H9 (cell line): ENCODE measurements around the gene FBXO42. TPM values are rescaled to one million over a fixed set of nuclear protein-coding genes. Genes with fewer than 3 reads are reported as not detected.

Source experiments
- DNase-seq: peaks from one replicate; pipeline ENCODE4 v3.0.0-alpha.2; 2017
- H2AFZ ChIP-seq: one replicate; pipeline ENCODE4 v1.6.1; 2013; ENCODE audit warnings: mild to moderate bottlenecking, low read length, control low read depth, moderate library complexity
- H2AK5ac ChIP-seq: 2 replicates; pipeline ENCODE4 v1.6.1; 2013; ENCODE audit warnings: low read length, control low read depth, mixed read lengths; ENCODE audit not compliant: insufficient read length
- H2BK120ac ChIP-seq: one replicate; pipeline ENCODE4 v1.6.1; 2013; ENCODE audit warnings: low read depth, mild to moderate bottlenecking, low read length, control low read depth, inconsistent platforms; ENCODE audit not compliant: poor library complexity, severe bottlenecking
- H2BK12ac ChIP-seq: 2 replicates; pipeline ENCODE4 v1.6.1; 2013; ENCODE audit warnings: low read length, control low read depth, mixed read lengths, low read depth; ENCODE audit not compliant: insufficient read length
- H2BK15ac ChIP-seq: 2 replicates; pipeline ENCODE4 v1.6.1; 2013; ENCODE audit warnings: low read depth, low read length, control low read depth
- H2BK20ac ChIP-seq: one replicate; pipeline ENCODE4 v1.6.1; 2013; ENCODE audit warnings: low read depth, mild to moderate bottlenecking, low read length, control low read depth, inconsistent platforms; ENCODE audit not compliant: poor library complexity, severe bottlenecking
- H2BK5ac ChIP-seq: 2 replicates; pipeline ENCODE4 v1.6.1; 2013; ENCODE audit warnings: low read length, control low read depth, mixed read lengths; ENCODE audit not compliant: insufficient read length
- H3K14ac ChIP-seq: 2 replicates; pipeline ENCODE4 v1.6.1; 2013; ENCODE audit warnings: low read length, control low read depth; ENCODE audit not compliant: insufficient read depth
- H3K18ac ChIP-seq: 2 replicates; pipeline ENCODE4 v1.6.1; 2013; ENCODE audit warnings: low read depth, mild to moderate bottlenecking, mixed read lengths, low read length, control low read depth; ENCODE audit not compliant: insufficient read length
- H3K23ac ChIP-seq: 2 replicates; pipeline ENCODE4 v1.6.1; 2013; ENCODE audit warnings: low read length, control low read depth, mixed read lengths, low read depth; ENCODE audit not compliant: insufficient read length
- H3K23me2 ChIP-seq: 2 replicates; pipeline ENCODE4 v1.6.1; 2013; ENCODE audit warnings: low read depth, mild to moderate bottlenecking, mixed read lengths, low read length, control low read depth; ENCODE audit not compliant: insufficient read length, poor library complexity, severe bottlenecking
- H3K27ac ChIP-seq: 2 replicates; pipeline ENCODE4 v1.5.1; 2013; ENCODE audit warnings: low read length, control low read depth, mixed read lengths, low read depth; ENCODE audit not compliant: insufficient read length
- H3K27me3 ChIP-seq: 2 replicates; pipeline ENCODE4 v1.6.1; 2013; ENCODE audit warnings: low read length, control low read depth, inconsistent platforms; ENCODE audit not compliant: insufficient read depth
- H3K4ac ChIP-seq: 2 replicates; pipeline ENCODE4 v1.6.1; 2013; ENCODE audit warnings: low read depth, mild to moderate bottlenecking, control low read depth, inconsistent platforms, low read length, moderate library complexity
- H3K4me1 ChIP-seq: 2 replicates; pipeline ENCODE4 v1.6.1; 2013; ENCODE audit warnings: low read length, control low read depth, inconsistent platforms; ENCODE audit not compliant: insufficient read depth
- H3K4me2 ChIP-seq: 2 replicates; pipeline ENCODE4 v1.6.1; 2013; ENCODE audit warnings: low read length, control low read depth, mixed read lengths; ENCODE audit not compliant: insufficient read length, insufficient read depth
- H3K56ac ChIP-seq: 2 replicates; pipeline ENCODE4 v1.6.1; 2013; ENCODE audit warnings: low read depth, mild to moderate bottlenecking, mixed read lengths, low read length, control low read depth; ENCODE audit not compliant: insufficient read length
- H3K79me1 ChIP-seq: 2 replicates; pipeline ENCODE4 v1.6.1; 2013; ENCODE audit warnings: low read depth, mild to moderate bottlenecking, moderate library complexity, low read length, control low read depth, inconsistent platforms; ENCODE audit not compliant: insufficient read depth, poor library complexity, severe bottlenecking
- H3K79me2 ChIP-seq: 2 replicates; pipeline ENCODE4 v1.6.1; 2013; ENCODE audit warnings: low read length, control low read depth, inconsistent platforms; ENCODE audit not compliant: insufficient read depth
- H3K9ac ChIP-seq: 2 replicates; pipeline ENCODE4 v1.6.1; 2013; ENCODE audit warnings: low read length, control low read depth, mixed read lengths; ENCODE audit not compliant: insufficient read length; ENCODE audit errors: extremely low read depth
- H3K9me3 ChIP-seq: one replicate; pipeline ENCODE4 v1.6.1; 2013; ENCODE audit warnings: low read depth, low read length, inconsistent platforms; ENCODE audit not compliant: control insufficient read depth
- H3T11ph ChIP-seq: one replicate; pipeline ENCODE4 v1.6.1; 2013; ENCODE audit warnings: mild to moderate bottlenecking, low read length, control low read depth, inconsistent platforms
- H4K20me1 ChIP-seq: one replicate; pipeline ENCODE4 v1.6.1; 2013; ENCODE audit not compliant: control insufficient read depth, insufficient read length, insufficient read depth
- H4K5ac ChIP-seq: 2 replicates; pipeline ENCODE4 v1.6.1; 2013; ENCODE audit warnings: low read depth, mild to moderate bottlenecking, mixed read lengths, low read length, control low read depth; ENCODE audit not compliant: insufficient read length
- H4K8ac ChIP-seq: replicated peaks from 2 replicates; pipeline ENCODE4 v1.6.1; 2013; ENCODE audit warnings: low read length, control low read depth, mixed read lengths, low read depth; ENCODE audit not compliant: insufficient read length
- H4K91ac ChIP-seq: 2 replicates; pipeline ENCODE4 v1.6.1; 2013; ENCODE audit warnings: low read depth, mild to moderate bottlenecking, moderate library complexity, mixed read lengths, low read length, control low read depth; ENCODE audit not compliant: insufficient read length
- H3K27ac Mint-ChIP-seq, 3 experiments: 2 replicates in 2 of 3; 3 replicates in 1 of 3; pipeline ENCODE4 v1.8.0; 2020 to 2021; ENCODE audit warnings: mixed read lengths in 3 of 3, mild to moderate bottlenecking in 1 of 3, moderate library complexity in 1 of 3
- H3K27me3 Mint-ChIP-seq: 2 replicates; pipeline ENCODE4 v1.8.0; 2021; ENCODE audit warnings: low read depth, mild to moderate bottlenecking, moderate library complexity, mixed read lengths
- H3K36me3 Mint-ChIP-seq, 3 experiments: 2 replicates in 2 of 3; 3 replicates in 1 of 3; pipeline ENCODE4 v1.8.0; 2020 to 2021; ENCODE audit warnings: low read depth in 3 of 3, mixed read lengths in 3 of 3; ENCODE audit not compliant: insufficient read depth in 1 of 3
- H3K4me1 Mint-ChIP-seq, 2 experiments: 2 replicates each; pipeline ENCODE4 v1.8.0; 2020; ENCODE audit warnings: mixed read lengths in 2 of 2
- H3K4me3 Mint-ChIP-seq, 2 experiments: 2 replicates in 1 of 2; 3 replicates in 1 of 2; pipeline ENCODE4 v1.8.0; 2020 to 2021; ENCODE audit warnings: mild to moderate bottlenecking in 2 of 2, mixed read lengths in 2 of 2, moderate library complexity in 1 of 2
- H3K9me3 Mint-ChIP-seq, 2 experiments: 2 replicates in 1 of 2; 3 replicates in 1 of 2; pipeline ENCODE4 v1.8.0; 2020; ENCODE audit warnings: mild to moderate bottlenecking in 2 of 2, mixed read lengths in 2 of 2, moderate library complexity in 1 of 2
- CTCF ChIP-seq: fragments of 200-600 bp; sonication (generic); conservative IDR thresholded peaks from 3 replicates; pipeline ENCODE4 v1.8.0; 2021; ENCODE audit warnings: antibody characterized with exemption, mild to moderate bottlenecking
- WGBS: extraction: QIAGEN DNeasy Blood & Tissue Kit; methylation state at CpG from one replicate; pipeline ENCODE4 v1.1.7; 2013; ENCODE audit warnings: missing lambda C conversion rate, low lambda C conversion rate, mixed read lengths; ENCODE audit not compliant: insufficient read length; ENCODE audit errors: extremely low coverage; 5-methylcytosine and 5-hydroxymethylcytosine counted together
- total RNA-seq: library from RNA; stranded (reverse); gene quantifications from 2 replicates; pipeline ENCODE4 v1.2.1, GENCODE V29; 2021

Gene FBXO42
- total RNA-seq, 1 experiment from 2014 or later: 17.4 TPM

- Histone ChIP-seq H4K5ac (no peak overlapping the region), H3T11ph (no peak overlapping the region), H2BK20ac (no peak overlapping the region), H4K8ac (no peak overlapping the region), H4K20me1 (no peaks in the 10 kb centered on the region), H3K4me1 (no peaks in the 10 kb centered on the region), H3K27ac (no peak overlapping the region), H2BK12ac (no peak overlapping the region), H3K4ac (no peak overlapping the region), H3K27me3 (no peaks in the 10 kb centered on the region), H3K79me1 (no peaks in the 10 kb centered on the region), H3K4me2 (no peak overlapping the region), H3K23ac (no peak overlapping the region), H3K14ac (no peak overlapping the region), H2AFZ (no peak overlapping the region), H3K23me2 (no peaks in the 10 kb centered on the region), H3K18ac (no peak overlapping the region), H2BK15ac (no peak overlapping the region), H2AK5ac (no peak overlapping the region), H2BK120ac (no peak overlapping the region), H4K91ac (no peak overlapping the region), H2BK5ac (no peak overlapping the region), H3K9me3 (no peaks in the 10 kb centered on the region), H3K9ac (no peak overlapping the region), H3K56ac (no peak overlapping the region), H3K79me2 (no peaks in the 10 kb centered on the region)
- Mint-ChIP-seq H3K36me3 (peaks cover 2 to 36% (median 3%) of the 10 kb centered on the region in 3 experiments; a peak in 4 of 7 replicates), H3K4me1 (no peaks in the 10 kb centered on the region), H3K27me3 (no peaks in the 10 kb centered on the region; the same call in 1 of the 2 replicates), H3K27ac (no peak overlapping the region), H3K9me3 (no peaks in the 10 kb centered on the region), H3K4me3 (no peak overlapping the region)
- WGBS: no CpG with 5 or more reads among the region's 3 CpGs
- DNase-seq: no peak
- no peak for TF ChIP-seq CTCF
These were observed 155.4 kb downstream of the FBXO42 start for GRCh38 chr1:16196874-16197273.

Other genes starting within 250 kb of the FBXO42 start
- gene EPHA2, start 196.4 kb downstream of the FBXO42 start, total RNA-seq: 32.8 and 33.1 TPM in 2 replicates
- gene ARHGEF19, start 139.8 kb downstream of the FBXO42 start, total RNA-seq: 18.5 and 21.1 TPM in 2 replicates
- 6.3 and 7.7 TPM in 2 replicates for gene CPLANE2, start 115.3 kb downstream of the FBXO42 start, total RNA-seq
- 118 and 119 TPM in 2 replicates for gene SZRD1, start 14.8 kb upstream of the FBXO42 start, total RNA-seq
- gene SPATA21, start 84.9 kb upstream of the FBXO42 start, total RNA-seq: 0.07 TPM in 1 of 2 replicates, not detected in the other
- gene NECAP2, start 88.2 kb upstream of the FBXO42 start, total RNA-seq: 31.7 and 33.2 TPM in 2 replicates
- 1,874 and 2,051 TPM in 2 replicates for gene RNU1-1, start 161.8 kb upstream of the FBXO42 start, total RNA-seq